GM12878 (cell line): ENCODE results near the gene ISCA2. TPM values are rescaled to one million over a fixed set of nuclear protein-coding genes. Genes with fewer than 3 reads are reported as not detected.

Source experiments
- ATAC-seq: fragments of 200-7000 bp; cut with Tn5 transposase; 3 replicates; pipeline ENCODE4 v1.9.1; 2020; ENCODE audit warnings: mild to moderate bottlenecking, moderate library complexity
- BruUV-seq: library from RNA; stranded (reverse); fragments of 400-500 nt; replicated peaks from 2 replicates; lab custom pipeline; 2021; lab: Mats Ljungman, UMichigan
- CTCF ChIA-PET: fragments of 300-600 bp; sonication (Branson Sonifier 250); formaldehyde crosslinking; extraction: SDS; loops from one replicate; lab custom pipeline; 2021; ENCODE audit warnings: inconsistent platforms; lab: Yijun Ruan, JAX
- POLR2A ChIA-PET: fragments of 350-600 bp; formaldehyde crosslinking; extraction: SDS; loops from one replicate; lab custom pipeline; 2021; ENCODE audit warnings: inconsistent platforms; lab: Charles Lee
- RAD21 ChIA-PET: fragments of 300-600 bp; sonication (Branson Sonifier 250); formaldehyde crosslinking; loops from one replicate; lab custom pipeline; 2023; ENCODE audit warnings: antibody characterized with exemption; ENCODE audit not compliant: unreplicated experiment; lab: Charles Lee
- SMC1A ChIA-PET: fragments of 300-600 bp; sonication (Branson Sonifier 250); formaldehyde crosslinking; loops from one replicate; lab custom pipeline; 2023; ENCODE audit not compliant: unreplicated experiment, uncharacterized antibody; lab: Charles Lee
- DNase-seq: peaks from one replicate; pipeline ENCODE4 v3.0.0-alpha.2; 2011; ENCODE audit warnings: low read depth, low spot score
- FAIRE-seq: peaks from 3 replicates; lab custom pipeline; 2011; peaks lifted over from hg19 to GRCh38; lab: Jason Lieb, UNC
- H2AFZ ChIP-seq: 2 replicates; pipeline ENCODE4 v1.6.0; 2011; ENCODE audit warnings: low read depth, low read length, control low read depth; ENCODE audit not compliant: control insufficient read depth
- H3K27ac ChIP-seq: 2 replicates; pipeline ENCODE4 v1.5.1; 2011; ENCODE audit warnings: control low read depth; ENCODE audit not compliant: control insufficient read depth, insufficient read depth
- H3K27me3 ChIP-seq, 2 experiments: replicated peaks in 1 of 2; 2 replicates each; pipeline versions ENCODE4 v1.6.0 to v1.6.1; 2011; ENCODE audit warnings: low read length in 1 of 2; ENCODE audit not compliant: control insufficient read depth in 2 of 2, insufficient read depth in 2 of 2
- H3K36me3 ChIP-seq, 2 experiments: 2 replicates each; pipeline ENCODE4 v1.5.1; 2011; ENCODE audit warnings: low read length in 1 of 2; ENCODE audit not compliant: control insufficient read depth in 2 of 2, insufficient read depth in 2 of 2
- H3K4me1 ChIP-seq: 2 replicates; pipeline ENCODE4 v1.6.1; 2011; ENCODE audit warnings: mild to moderate bottlenecking, low read length, moderate library complexity, mixed read lengths; ENCODE audit not compliant: control insufficient read depth, insufficient read depth
- H3K4me2 ChIP-seq: 2 replicates; pipeline ENCODE4 v1.6.0; 2011; ENCODE audit warnings: control low read depth; ENCODE audit not compliant: control insufficient read depth, insufficient read depth
- H3K4me3 ChIP-seq: fragments of 200-600 bp; sonication (generic); 2 replicates; pipeline ENCODE4 v1.5.1; 2016
- H3K79me2 ChIP-seq: 2 replicates; pipeline ENCODE4 v1.6.0; 2011; ENCODE audit warnings: low read length; ENCODE audit not compliant: control insufficient read depth, insufficient read depth
- H3K9ac ChIP-seq: 2 replicates; pipeline ENCODE4 v1.8.0; 2011; ENCODE audit warnings: low read length, control low read depth, mixed read lengths; ENCODE audit not compliant: control insufficient read depth, insufficient read depth
- H3K9me3 ChIP-seq: replicated peaks from 3 replicates; pipeline ENCODE4 v1.5.1; 2011; ENCODE audit warnings: mild to moderate bottlenecking, low read length; ENCODE audit not compliant: control insufficient read depth, insufficient read depth
- H4K20me1 ChIP-seq: 2 replicates; pipeline ENCODE4 v1.6.0; 2011; ENCODE audit not compliant: control insufficient read depth, insufficient read depth
- BHLHE40 ChIP-seq, 2 experiments: fragments of 450-650 bp in 1 of 2; IDR thresholded peaks; 2 replicates each; pipeline ENCODE4 v1.6.1; 2011 to 2017; ENCODE audit warnings: low read depth in 2 of 2, borderline replicate concordance in 1 of 2, improper control_type of control experiment in 1 of 2, low read length in 1 of 2, mild to moderate bottlenecking in 1 of 2
- CHD1 ChIP-seq: IDR thresholded peaks from 2 replicates; pipeline ENCODE4 v1.6.1; 2012; ENCODE audit warnings: low read depth, low read length, improper control_type of control experiment
- CTCF ChIP-seq, 3 experiments: IDR thresholded peaks in 2 of 3; conservative IDR thresholded peaks in 1 of 3; 2 replicates each; pipeline ENCODE4 v1.5.1; 2011; ENCODE audit warnings: low read depth in 3 of 3, low read length in 3 of 3, mild to moderate bottlenecking in 3 of 3, control low read depth in 2 of 3, moderate library complexity in 2 of 3, inconsistent platforms in 1 of 3, mixed read lengths in 1 of 3; ENCODE audit not compliant: control insufficient read depth in 2 of 3, insufficient read depth in 1 of 3; ENCODE audit errors: extremely low read depth in 1 of 3
- EP300 ChIP-seq, 2 experiments: fragments of 150-350 bp in 1 of 2; IDR thresholded peaks; 2 replicates each; pipeline ENCODE4 v1.6.1; 2011 to 2012; ENCODE audit warnings: low read depth in 2 of 2, low read length in 2 of 2, borderline replicate concordance in 1 of 2, improper control_type of control experiment in 1 of 2, inconsistent platforms in 1 of 2; ENCODE audit not compliant: control insufficient read depth in 1 of 2
- ETV6 ChIP-seq, 2 experiments: fragments of 450-650 bp in 1 of 2; IDR thresholded peaks in 1 of 2; conservative IDR thresholded peaks in 1 of 2; 2 replicates each; pipeline ENCODE4 v1.6.1; 2014; ENCODE audit warnings: antibody characterized with exemption in 1 of 2, borderline replicate concordance in 1 of 2, low read depth in 1 of 2, mild to moderate bottlenecking in 1 of 2, moderate library complexity in 1 of 2
- MTA3 ChIP-seq: IDR thresholded peaks from 2 replicates; pipeline ENCODE4 v1.6.1; 2012; ENCODE audit warnings: low read length, inconsistent platforms, borderline replicate concordance
- MXI1 ChIP-seq: fragments of 150-350 bp; IDR thresholded peaks from 2 replicates; pipeline ENCODE4 v1.6.1; 2011; ENCODE audit warnings: low read depth, mild to moderate bottlenecking, inconsistent platforms, low read length, improper control_type of control experiment
- PKNOX1 ChIP-seq: fragments of 450-650 bp; IDR thresholded peaks from 2 replicates; pipeline ENCODE4 v1.6.1; 2016; ENCODE audit warnings: mild to moderate bottlenecking
- PML ChIP-seq: IDR thresholded peaks from 2 replicates; pipeline ENCODE4 v1.6.1; 2012; ENCODE audit warnings: low read length, inconsistent platforms
- POLR2AphosphoS2 ChIP-seq: IDR thresholded peaks from 2 replicates; pipeline ENCODE4 v1.6.1; 2011; ENCODE audit warnings: low read depth, mild to moderate bottlenecking, low read length, improper control_type of control experiment, moderate library complexity
- POLR2AphosphoS5 ChIP-seq: IDR thresholded peaks from 2 replicates; pipeline ENCODE4 v1.6.1; 2011; ENCODE audit warnings: mild to moderate bottlenecking, low read length, inconsistent platforms
- RUNX3 ChIP-seq: IDR thresholded peaks from 2 replicates; pipeline ENCODE4 v1.6.1; 2012; ENCODE audit warnings: low read length, inconsistent platforms
- TARDBP ChIP-seq: IDR thresholded peaks from 2 replicates; pipeline ENCODE4 v1.6.1; 2016; ENCODE audit warnings: borderline replicate concordance
- WRNIP1 ChIP-seq: IDR thresholded peaks from 2 replicates; pipeline ENCODE4 v1.6.1; 2011; ENCODE audit warnings: low read depth, low read length, improper control_type of control experiment, borderline replicate concordance
- ZNF207 ChIP-seq: fragments of 450-650 bp; IDR thresholded peaks from 2 replicates; pipeline ENCODE4 v1.6.1; 2014; ENCODE audit warnings: antibody characterized with exemption, mild to moderate bottlenecking, borderline replicate concordance
- WGBS: methylation state at CpG from one replicate; pipeline ENCODE4 v1.1.6; 2016; ENCODE audit warnings: low lambda C conversion rate; ENCODE audit not compliant: insufficient replicate concordance, insufficient coverage; ENCODE audit errors: missing lambda C conversion rate; 5-methylcytosine and 5-hydroxymethylcytosine counted together
- in situ Hi-C: fragments of 300-500 bp; cut with MboI; formaldehyde crosslinking; loops from 9 replicates; pipeline ENCODE4 v1.14.3; 2018; ENCODE audit warnings: mixed read lengths
- intact Hi-C: fragments of 100-400 bp; cut with micrococcal nuclease; formaldehyde crosslinking; loops from one replicate; pipeline ENCODE4 v1.14.2; 2022; ENCODE audit not compliant: unreplicated experiment
- polyA plus RNA-seq, 11 experiments: library from polyadenylated mRNA; depleted of rRNA in 4 of 11; unstranded in 6 of 11; stranded (reverse) in 5 of 11; fragments of >200 nt; fragmentation: Nextera tagmentation in 4 of 11; fragmentation: Illumina TruSeq in 1 of 11; extraction: Ambion mirVana in 4 of 11; extraction: Trizol in 1 of 11; gene quantifications; 1 replicate in 1 of 11; 2 replicates in 10 of 11; pipeline versions ENCODE4 v1.2.1 to v1.2.3, GENCODE V29; 2011 to 2016; ENCODE audit warnings: inconsistent platforms in 2 of 11, missing spikeins in 2 of 11, low read depth in 1 of 11
- total RNA-seq, 4 experiments: library from RNA; depleted of rRNA in 3 of 4; stranded (reverse); fragments of >200 nt in 3 of 4; fragmentation: Illumina TruSeq in 1 of 4; extraction: Trizol in 1 of 4; gene quantifications; 2 replicates each; pipeline versions ENCODE4 v1.2.1 to v1.2.3, GENCODE V29; 2013 to 2021
- TF ChIP-seq, protein P1 (sequence below): fragments of 150-350 bp; IDR thresholded peaks from 2 replicates; pipeline ENCODE4 v1.6.1; 2014; ENCODE audit warnings: mild to moderate bottlenecking, low read depth, low read length
- TF ChIP-seq, protein P2 (sequence below): fragments of 450-650 bp; IDR thresholded peaks from 2 replicates; pipeline ENCODE4 v1.6.1; 2017; ENCODE audit warnings: borderline replicate concordance

ISCA2 gene
- total and polyA plus RNA-seq, 10 of the 15 experiments (the other 5 are each of a cell fraction or from before 2014, with no cell fraction given), result 7.5 to 116 (median 32.5) TPM

DNA sequence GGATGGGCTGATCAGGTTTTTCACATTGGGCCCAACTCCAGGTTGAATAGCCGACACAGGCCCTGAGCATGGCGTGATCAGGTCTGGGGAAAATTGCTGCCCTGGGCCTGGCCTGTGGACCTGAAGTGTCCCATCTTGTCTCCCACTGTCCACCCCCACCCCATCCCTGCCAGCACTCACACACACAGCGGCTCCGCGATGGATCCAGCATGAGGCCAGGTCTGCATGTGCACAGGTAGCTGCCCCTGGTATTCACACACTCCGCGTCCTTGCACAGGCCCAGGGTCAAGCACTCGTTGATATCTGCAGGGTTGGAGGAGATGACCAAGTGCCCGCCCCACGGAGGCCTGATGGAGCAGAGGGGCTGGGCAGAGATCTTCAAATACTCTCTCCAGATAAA is 38.7 kb downstream of the ISCA2 start:
- FAIRE-seq, result no peak
- TF ChIP-seq POLR2AphosphoS5, result no peak
- no peak for TF ChIP-seq ETV6 (conservative IDR thresholded peaks at IDR 0.05 in 1 of 2, IDR thresholded peaks at IDR 0.05 in 1 of 2; ENCODE audit: borderline replicate concordance in 1 of 2, low read depth in 1 of 2)
- TF ChIP-seq, protein P1, sequence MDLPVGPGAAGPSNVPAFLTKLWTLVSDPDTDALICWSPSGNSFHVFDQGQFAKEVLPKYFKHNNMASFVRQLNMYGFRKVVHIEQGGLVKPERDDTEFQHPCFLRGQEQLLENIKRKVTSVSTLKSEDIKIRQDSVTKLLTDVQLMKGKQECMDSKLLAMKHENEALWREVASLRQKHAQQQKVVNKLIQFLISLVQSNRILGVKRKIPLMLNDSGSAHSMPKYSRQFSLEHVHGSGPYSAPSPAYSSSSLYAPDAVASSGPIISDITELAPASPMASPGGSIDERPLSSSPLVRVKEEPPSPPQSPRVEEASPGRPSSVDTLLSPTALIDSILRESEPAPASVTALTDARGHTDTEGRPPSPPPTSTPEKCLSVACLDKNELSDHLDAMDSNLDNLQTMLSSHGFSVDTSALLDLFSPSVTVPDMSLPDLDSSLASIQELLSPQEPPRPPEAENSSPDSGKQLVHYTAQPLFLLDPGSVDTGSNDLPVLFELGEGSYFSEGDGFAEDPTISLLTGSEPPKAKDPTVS, result no peak
- no peak for TF ChIP-seq BHLHE40 (IDR thresholded peaks at IDR 0.05; ENCODE audit: borderline replicate concordance in 1 of 2, low read depth in 2 of 2, low read length in 1 of 2)
- TF ChIP-seq TARDBP, result no peak
- TF ChIP-seq, protein P2, sequence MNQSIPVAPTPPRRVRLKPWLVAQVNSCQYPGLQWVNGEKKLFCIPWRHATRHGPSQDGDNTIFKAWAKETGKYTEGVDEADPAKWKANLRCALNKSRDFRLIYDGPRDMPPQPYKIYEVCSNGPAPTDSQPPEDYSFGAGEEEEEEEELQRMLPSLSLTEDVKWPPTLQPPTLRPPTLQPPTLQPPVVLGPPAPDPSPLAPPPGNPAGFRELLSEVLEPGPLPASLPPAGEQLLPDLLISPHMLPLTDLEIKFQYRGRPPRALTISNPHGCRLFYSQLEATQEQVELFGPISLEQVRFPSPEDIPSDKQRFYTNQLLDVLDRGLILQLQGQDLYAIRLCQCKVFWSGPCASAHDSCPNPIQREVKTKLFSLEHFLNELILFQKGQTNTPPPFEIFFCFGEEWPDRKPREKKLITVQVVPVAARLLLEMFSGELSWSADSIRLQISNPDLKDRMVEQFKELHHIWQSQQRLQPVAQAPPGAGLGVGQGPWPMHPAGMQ, result no peak
- no peak for TF ChIP-seq CHD1
- no peak for TF ChIP-seq PKNOX1
- no peak for TF ChIP-seq EP300 (IDR thresholded peaks at IDR 0.05; ENCODE audit: borderline replicate concordance in 1 of 2, control insufficient read depth in 1 of 2, low read depth in 2 of 2, low read length in 2 of 2)
- no peak for TF ChIP-seq MTA3
- no peak for TF ChIP-seq RUNX3
- TF ChIP-seq CTCF (IDR thresholded peaks at IDR 0.05 in 2 of 3, conservative IDR thresholded peaks at IDR 0.05 in 1 of 3; ENCODE audit: control insufficient read depth in 2 of 3, extremely low read depth in 1 of 3, insufficient read depth in 1 of 3, low read depth in 3 of 3, low read length in 3 of 3), result no peak
- TF ChIP-seq POLR2AphosphoS2, result no peak
- TF ChIP-seq PML, result no peak
- no peak for TF ChIP-seq ZNF207
- TF ChIP-seq WRNIP1, result no peak
- TF ChIP-seq MXI1, result no peak
- TF ChIP-seq, all 136 proteins: peak for 0
- Histone ChIP-seq H4K20me1 (no peaks in the 10 kb centered on the region), H3K4me2 (no peak overlapping the region), H3K36me3 (no peaks in the 10 kb centered on the region), H2AFZ (no peak overlapping the region), H3K27ac (no peak overlapping the region), H3K9ac (no peak overlapping the region), H3K27me3 (no peaks in the 10 kb centered on the region; a peak in 2 of 4 replicates), H3K4me3 (no peak overlapping the region), H3K79me2 (no peaks in the 10 kb centered on the region), H3K4me1 (no peaks in the 10 kb centered on the region), H3K9me3 (no peaks in the 10 kb centered on the region)
- no TSS peak for BruUV-seq
- CTCF ChIA-PET, result no interaction called here
- DNase-seq (no peak), ATAC-seq (no peak)
- intact Hi-C loops (no loop called here), in situ Hi-C loops (no loop called here)
- 76% methylated on average over 10 of the region's 10 CpGs for WGBS
- SMC1A ChIA-PET, result no interaction called here
- POLR2A ChIA-PET, result no interaction called here
- RAD21 ChIA-PET, result no interaction called here
